Prostate gland (tissue), 2 donors: ENCODE results near the gene DCAF11. TPM values are rescaled to one million over a fixed set of nuclear protein-coding genes. Genes with fewer than 3 reads are reported as not detected.

ENCODE experiments used
- DNase-seq: peaks from one replicate; pipeline ENCODE4 v3.0.0-alpha.2; 2019; ENCODE audit warnings: low spot score
- H3K27ac ChIP-seq, 2 donors: fragments of 200-600 bp; sonication (generic); 2 replicates each; pipeline ENCODE4 v1.5.1; 2017 to 2019
- H3K27me3 ChIP-seq: fragments of 200-600 bp; sonication (generic); replicated peaks from 2 replicates; pipeline ENCODE4 v1.5.1; 2019; ENCODE audit not compliant: insufficient read depth
- H3K36me3 ChIP-seq, 2 donors: fragments of 200-600 bp; sonication (generic); 1 replicate in 1 of 2; 2 replicates in 1 of 2; pipeline versions ENCODE4 v1.5.1 to v1.8.1; 2017 to 2019
- H3K4me1 ChIP-seq: fragments of 200-600 bp; sonication (generic); replicated peaks from 2 replicates; pipeline ENCODE4 v1.5.1; 2019
- H3K4me3 ChIP-seq, 2 donors: fragments of 200-600 bp; sonication (generic); 2 replicates each; pipeline ENCODE4 v1.5.1; 2017 to 2019
- H3K9me3 ChIP-seq: fragments of 200-600 bp; sonication (generic); 2 replicates; pipeline ENCODE4 v1.5.1; 2017
- CTCF ChIP-seq, 4 experiments: fragments of 200-600 bp in 2 of 4; fragments of 450-650 bp in 2 of 4; sonication (generic) in 2 of 4; IDR thresholded peaks; 1 replicate in 3 of 4; 2 replicates in 1 of 4; pipeline ENCODE4 v1.5.1; 2016 to 2019; ENCODE audit warnings: antibody characterized with exemption in 4 of 4, mild to moderate bottlenecking in 2 of 4, moderate library complexity in 2 of 4
- POLR2A ChIP-seq: fragments of 450-650 bp; IDR thresholded peaks from one replicate; pipeline ENCODE4 v1.6.1; 2016; ENCODE audit warnings: antibody characterized with exemption, mild to moderate bottlenecking
- POLR2AphosphoS5 ChIP-seq: sonication (generic); formaldehyde crosslinking; IDR thresholded peaks from one replicate; pipeline ENCODE4 v1.6.1; 2017; ENCODE audit warnings: antibody characterized with exemption
- WGBS: methylation state at CpG from one replicate; pipeline ENCODE4 v1.1.5; 2018; 5-methylcytosine and 5-hydroxymethylcytosine counted together
- intact Hi-C: fragments of 100-400 bp; cut with DNase I; formaldehyde crosslinking; loops from one replicate; pipeline ENCODE4 v1.14.2; 2022
- total RNA-seq, 2 donors: library from RNA; depleted of rRNA; stranded (reverse); fragments of >200 nt; gene quantifications; one replicate each; pipeline ENCODE4 v1.1.0, GENCODE V29; 2016

Gene DCAF11
- total RNA-seq, 2 donors from 2014 or later: 111 to 115 TPM

- no peak for DNase-seq
- Histone ChIP-seq H3K9me3 (no peaks in the 10 kb centered on the region), H3K4me3 (no peak overlapping the region), H3K27ac (no peak overlapping the region), H3K36me3 (peaks cover 3% of the 10 kb centered on the region in 2 donors), H3K4me1 (peaks cover 8% of the 10 kb centered on the region), H3K27me3 (no peaks in the 10 kb centered on the region)
- TF ChIP-seq POLR2A (no peak), CTCF (IDR thresholded peaks at IDR 0.05) (no peak), POLR2AphosphoS5 (no peak)
- intact Hi-C loops: no loop called here
- 79% methylated on average over 9 of the region's 9 CpGs for WGBS
These were observed 24.8 kb downstream of the DCAF11 start for GRCh38 chr14:24139272-24139934.

GRCh38 chr14:24141097-24141880, 26.7 kb downstream of the DCAF11 start, which contains the start of gene EMC9:
Gene EMC9, minus strand, starts transcription at chr14:24141591. Its CDS starts 287 bp downstream, at chr14:24141304.
- no peaks in the 10 kb centered on the region for H3K27me3 ChIP-seq
- H3K4me3 ChIP-seq: peak within 1 kb of the TSS; percentile 54 to 88
- peaks cover 13% of the 10 kb centered on the region for H3K4me1 ChIP-seq
- intact Hi-C loops: loop anchor here (2.0 kb wide), 1 partner anchor 26 kb away; the partner anchor contains the start of genes DCAF11 and NRL
- TF ChIP-seq POLR2AphosphoS5 (peak; percentile 98), CTCF (IDR thresholded peaks at IDR 0.05) (peak; percentile 33 to 95 (median 63)), POLR2A (peak; percentile 94)
- H3K9me3 ChIP-seq: no peaks in the 10 kb centered on the region
- DNase-seq: peak; percentile 100
- WGBS: under 1% methylated on average over 65 of the region's 65 CpGs
- peak within 1 kb of the TSS; percentile 91 to 95 for H3K27ac ChIP-seq
- H3K36me3 ChIP-seq: peaks cover 3% of the 10 kb centered on the region in 2 donors

- TF ChIP-seq POLR2AphosphoS5 (no peak), POLR2A (no peak), CTCF (IDR thresholded peaks at IDR 0.05) (no peak)
- DNase-seq: no peak
- WGBS: 89% methylated on average over 2 of the region's 2 CpGs
- intact Hi-C loops: no loop called here
- Histone ChIP-seq H3K27me3 (no peaks in the 10 kb centered on the region), H3K27ac (no peak overlapping the region), H3K4me3 (no peak overlapping the region), H3K36me3 (peaks cover 3% of the 10 kb centered on the region in 2 donors), H3K4me1 (peaks cover 15% of the 10 kb centered on the region), H3K9me3 (no peaks in the 10 kb centered on the region)
These were observed 28.9 kb downstream of the DCAF11 start for GRCh38 chr14:24143511-24143910.

GRCh38 chr14:24144451-24144850, 29.9 kb downstream of the DCAF11 start:
- 100% methylated on average over 1 of the region's 1 CpG for WGBS
- Histone ChIP-seq H3K9me3 (no peaks in the 10 kb centered on the region), H3K36me3 (no peaks in the 10 kb centered on the region), H3K27ac (no peak overlapping the region), H3K4me1 (peaks cover 13% of the 10 kb centered on the region), H3K4me3 (no peak overlapping the region), H3K27me3 (no peaks in the 10 kb centered on the region)
- intact Hi-C loops: no loop called here
- no peak for TF ChIP-seq POLR2A
- no peak for TF ChIP-seq CTCF (IDR thresholded peaks at IDR 0.05)
- no peak for TF ChIP-seq POLR2AphosphoS5
- DNase-seq: no peak
